CD4-positive, alpha-beta T cell treated with Interleukin-4 for 1 hour (primary cell): ENCODE results near the gene NKG7.

Experiments used
- DNase-seq, 2 donors: peaks; one replicate each; pipeline ENCODE4 v3.0.0-alpha.2; 2020 to 2022

NKG7 gene

GRCh38 chr19:51357952-51358351, 14.5 kb downstream of the NKG7 start:
- no peak for DNase-seq

- DNase-seq: no peak
Observed at GRCh38 chr19:51356159-51356801, 16.2 kb downstream of the NKG7 start.

- peak; percentile 40 to 42 for DNase-seq
Observed at GRCh38 chr19:51354742-51355148, 17.7 kb downstream of the NKG7 start.

- no peak for DNase-seq
Observed at GRCh38 chr19:51354103-51354741, 18.2 kb downstream of the NKG7 start.

GRCh38 chr19:51352783-51353360, 19.6 kb downstream of the NKG7 start:
- DNase-seq: no peak

- no peak for DNase-seq
Observed at GRCh38 chr19:51351266-51351990, 21.0 kb downstream of the NKG7 start.

GRCh38 chr19:51347209-51347928, 25.1 kb downstream of the NKG7 start:
- no peak for DNase-seq

GRCh38 chr19:51346742-51347141, 25.7 kb downstream of the NKG7 start:
- no peak for DNase-seq

- no peak for DNase-seq
Observed at GRCh38 chr19:51345076-51345620, 27.3 kb downstream of the NKG7 start.

- no peak for DNase-seq
Observed at GRCh38 chr19:51342631-51343569, 29.6 kb downstream of the NKG7 start.

GRCh38 chr19:51341976-51342580, 30.4 kb downstream of the NKG7 start, which contains the start of gene VSIG10L:
VSIG10L (minus strand) TSS chr19:51342139; CDS start chr19:51342124, 15 bp downstream.
- DNase-seq: no peak

GRCh38 chr19:51341066-51341465, 31.4 kb downstream of the NKG7 start:
- no peak for DNase-seq

GRCh38 chr19:51339687-51340656, 32.5 kb downstream of the NKG7 start:
- peak; percentile 93 to 94 for DNase-seq

- DNase-seq: no peak
Observed at GRCh38 chr19:51339313-51339686, 33.2 kb downstream of the NKG7 start.

- peak; percentile 84 to 85 for DNase-seq
Observed at GRCh38 chr19:51338563-51339312, 33.7 kb downstream of the NKG7 start.

- DNase-seq: no peak
Observed at GRCh38 chr19:51337861-51338562, 34.4 kb downstream of the NKG7 start.

- no peak for DNase-seq
Observed at GRCh38 chr19:51337141-51337860, 35.2 kb downstream of the NKG7 start.
